Central memory CD8-positive, alpha-beta T cell (primary cell): ENCODE measurements around the gene ABCD2.
A peak's percentile ranks its signal among the peaks of the same experiment; 100 is the strongest.
"Not testable (repeated sequence)": the region's sequence is repeated elsewhere in the genome, so short reads cannot be mapped to it uniquely, and the experiment has no call there.

ENCODE experiments used
- ATAC-seq: fragments of 150-1000 bp; cut with Tn5 transposase; replicated peaks from 2 replicates; pipeline ENCODE4 v1.10.0; 2022; ENCODE audit warnings: mild to moderate bottlenecking, moderate FRiP score, moderate number of reproducible peaks; ENCODE audit not compliant: poor library complexity, severe bottlenecking; ENCODE audit errors: extremely low read depth
- DNase-seq, 2 donors: peaks; one replicate each; pipeline ENCODE4 v3.0.0; 2021; ENCODE audit warnings: low spot score in 2 of 2
- H3K27ac Mint-ChIP-seq: one replicate; pipeline ENCODE4 v1.8.0; 2022; ENCODE audit warnings: low read depth, mild to moderate bottlenecking, moderate library complexity, mixed read lengths
- H3K27me3 Mint-ChIP-seq: one replicate; pipeline ENCODE4 v1.8.0; 2022; ENCODE audit warnings: mixed read lengths
- H3K36me3 Mint-ChIP-seq: one replicate; pipeline ENCODE4 v1.8.0; 2022; ENCODE audit warnings: mild to moderate bottlenecking, moderate library complexity, mixed read lengths; ENCODE audit not compliant: insufficient read depth
- H3K4me1 Mint-ChIP-seq: one replicate; pipeline ENCODE4 v1.8.0; 2022; ENCODE audit warnings: mixed read lengths
- H3K4me3 Mint-ChIP-seq: one replicate; pipeline ENCODE4 v1.8.0; 2022; ENCODE audit warnings: mild to moderate bottlenecking, moderate library complexity, mixed read lengths
- H3K9me3 Mint-ChIP-seq: one replicate; pipeline ENCODE4 v1.8.0; 2022; ENCODE audit warnings: mixed read lengths

Gene ABCD2

DNA sequence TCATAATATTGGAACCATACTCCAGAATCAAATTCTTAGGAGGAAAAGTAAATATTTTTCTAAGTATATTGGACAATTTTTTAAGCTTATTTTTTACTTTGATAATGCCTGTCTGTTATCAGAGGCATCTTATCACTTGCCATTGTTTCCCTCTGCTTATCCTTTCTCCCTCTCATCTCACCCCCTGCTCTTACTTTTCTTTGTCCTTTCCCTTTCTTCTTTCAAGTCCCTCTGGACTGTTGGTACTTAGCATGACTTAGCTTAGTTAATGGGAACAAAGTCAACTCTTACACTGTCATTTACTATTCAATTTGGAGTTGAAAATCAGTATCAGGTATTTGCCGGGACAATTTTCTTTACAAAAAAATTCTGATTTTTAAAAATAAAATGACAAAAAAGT is 45.2 kb downstream of the ABCD2 start:
- no peaks in the 10 kb centered on the region for H3K27me3 Mint-ChIP-seq
- ATAC-seq = no peak
- no peak overlapping the region for H3K4me3 Mint-ChIP-seq
- H3K4me1 Mint-ChIP-seq = no peaks in the 10 kb centered on the region
- H3K9me3 Mint-ChIP-seq = no peaks in the 10 kb centered on the region
- peaks cover 38% of the 10 kb centered on the region for H3K36me3 Mint-ChIP-seq
- H3K27ac Mint-ChIP-seq = no peak overlapping the region
- DNase-seq = no peak

DNA sequence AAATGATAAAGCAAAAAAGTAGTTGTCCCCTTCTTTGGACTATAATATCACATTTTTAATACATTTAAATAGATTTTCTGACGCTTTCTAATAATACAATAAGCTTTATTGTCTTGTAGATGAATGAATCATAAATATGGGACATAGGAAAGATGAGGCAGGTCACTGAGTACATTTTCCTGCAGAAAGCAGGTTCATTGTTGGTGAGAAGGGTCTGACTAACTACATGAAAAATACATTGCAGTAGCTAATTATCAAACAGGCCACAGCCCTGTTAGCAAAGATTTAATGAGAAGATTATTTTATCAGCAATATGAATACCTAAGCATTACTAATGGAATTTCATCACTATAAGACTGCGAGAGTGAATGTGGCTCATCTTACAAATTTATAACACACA is 45.6 kb downstream of the ABCD2 start:
- Mint-ChIP-seq H3K4me1 (no peaks in the 10 kb centered on the region), H3K27ac (no peak overlapping the region), H3K36me3 (peaks cover 35% of the 10 kb centered on the region), H3K27me3 (no peaks in the 10 kb centered on the region), H3K9me3 (no peaks in the 10 kb centered on the region), H3K4me3 (no peak overlapping the region)
- DNase-seq (no peak), ATAC-seq (no peak)

GRCh38 chr12:39572551-39572950 is 47.1 kb downstream of the ABCD2 start:
- Mint-ChIP-seq H3K27ac (no peak overlapping the region), H3K9me3 (peaks cover under 1% of the 10 kb centered on the region), H3K4me1 (no peaks in the 10 kb centered on the region), H3K36me3 (peaks cover 31% of the 10 kb centered on the region), H3K4me3 (no peak overlapping the region), H3K27me3 (no peaks in the 10 kb centered on the region)
- DNase-seq = no peak
- ATAC-seq = no peak

- Mint-ChIP-seq H3K27ac (no peak overlapping the region), H3K27me3 (no peaks in the 10 kb centered on the region), H3K36me3 (peaks cover 28% of the 10 kb centered on the region), H3K4me1 (no peaks in the 10 kb centered on the region), H3K4me3 (no peak overlapping the region), H3K9me3 (peaks cover 12% of the 10 kb centered on the region)
- ATAC-seq = no peak
- no peak for DNase-seq
Observed at GRCh38 chr12:39571351-39571750, 48.3 kb downstream of the ABCD2 start.

DNA sequence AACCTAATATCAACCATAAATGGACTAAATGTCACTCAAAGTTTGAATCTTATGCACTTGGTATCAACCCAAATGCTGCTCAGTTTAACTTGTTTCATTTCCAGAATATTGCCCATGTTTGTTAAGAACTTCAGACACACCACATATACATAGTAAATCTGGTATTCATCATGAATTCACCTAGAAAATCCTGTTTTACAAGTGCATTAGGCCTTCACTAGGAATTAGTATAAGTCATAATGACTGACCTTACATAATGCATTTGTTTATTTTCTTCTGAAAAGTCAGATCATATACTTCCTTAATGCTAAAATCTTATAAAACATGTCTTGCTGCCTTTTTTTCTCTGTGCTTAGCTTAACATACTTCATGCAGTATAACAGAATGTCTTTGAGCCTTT is 66.1 kb downstream of the ABCD2 start:
- peaks cover 6% of the 10 kb centered on the region for H3K4me1 Mint-ChIP-seq
- no peaks in the 10 kb centered on the region for H3K27me3 Mint-ChIP-seq
- no peak overlapping the region for H3K4me3 Mint-ChIP-seq
- peaks cover 27% of the 10 kb centered on the region for H3K36me3 Mint-ChIP-seq
- no peak for ATAC-seq
- H3K27ac Mint-ChIP-seq = no peak overlapping the region
- no peak for DNase-seq
- H3K9me3 Mint-ChIP-seq = peaks cover 5% of the 10 kb centered on the region

DNA sequence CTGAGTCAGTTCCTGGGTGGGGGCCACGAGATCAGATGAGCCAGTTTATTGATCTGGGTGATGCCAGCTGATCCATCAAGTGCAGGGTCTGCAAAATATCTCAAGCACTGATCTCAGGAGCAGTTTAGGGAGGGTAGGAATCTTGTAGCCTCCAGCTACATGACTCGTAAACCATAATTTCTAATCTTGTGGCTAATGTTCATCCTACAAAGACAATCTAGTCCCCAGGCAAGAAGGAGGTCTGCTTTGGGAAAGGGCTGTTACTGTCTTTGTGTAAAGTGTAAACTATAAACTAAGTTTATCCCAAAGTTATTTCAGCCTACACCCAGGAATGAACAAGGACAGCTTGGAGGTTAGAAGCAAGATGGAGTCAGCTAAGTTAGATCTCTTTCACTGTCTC is 75.4 kb downstream of the ABCD2 start:
- not testable (repeated sequence) for H3K27me3 Mint-ChIP-seq, ATAC-seq, H3K36me3 Mint-ChIP-seq, H3K9me3 Mint-ChIP-seq, H3K27ac Mint-ChIP-seq, H3K4me3 Mint-ChIP-seq, H3K4me1 Mint-ChIP-seq, DNase-seq

DNA sequence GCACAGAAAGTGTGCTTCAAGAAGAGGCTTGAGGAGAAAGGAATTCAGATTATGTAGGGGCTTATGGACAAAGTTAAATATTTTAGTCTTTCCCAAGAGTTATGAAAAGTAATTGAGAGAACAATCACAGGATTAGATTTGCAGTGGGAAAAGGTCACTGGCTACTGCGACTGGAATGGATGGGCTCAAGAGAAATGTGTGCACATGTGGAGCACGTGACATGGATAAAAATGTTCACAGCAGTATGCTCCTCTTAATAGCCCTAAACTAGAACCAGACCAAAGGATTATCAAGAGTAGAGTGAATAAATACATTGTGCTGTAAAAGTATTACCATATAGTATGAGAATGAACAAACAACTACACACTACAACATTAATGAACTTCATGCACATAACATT is 78.1 kb downstream of the ABCD2 start:
- Mint-ChIP-seq H3K27me3 (no peaks in the 10 kb centered on the region), H3K36me3 (no peaks in the 10 kb centered on the region), H3K4me3 (no peak overlapping the region), H3K4me1 (no peaks in the 10 kb centered on the region), H3K9me3 (no peaks in the 10 kb centered on the region), H3K27ac (no peak overlapping the region)
- ATAC-seq (no peak), DNase-seq (no peak)

GRCh38 chr12:39538679-39539104 is 80.9 kb downstream of the ABCD2 start:
- no peaks in the 10 kb centered on the region for H3K36me3 Mint-ChIP-seq
- no peak overlapping the region for H3K27ac Mint-ChIP-seq
- H3K9me3 Mint-ChIP-seq = no peaks in the 10 kb centered on the region
- no peaks in the 10 kb centered on the region for H3K27me3 Mint-ChIP-seq
- no peak for DNase-seq
- ATAC-seq = no peak
- no peak overlapping the region for H3K4me3 Mint-ChIP-seq
- peaks cover 5% of the 10 kb centered on the region for H3K4me1 Mint-ChIP-seq

GRCh38 chr12:39533951-39534350 is 85.7 kb downstream of the ABCD2 start:
- Mint-ChIP-seq H3K27ac (peak overlapping the region; percentile 65), H3K4me3 (no peak overlapping the region), H3K36me3 (no peaks in the 10 kb centered on the region), H3K27me3 (no peaks in the 10 kb centered on the region), H3K4me1 (peaks cover 5% of the 10 kb centered on the region), H3K9me3 (no peaks in the 10 kb centered on the region)
- DNase-seq (no peak), ATAC-seq (no peak)

DNA sequence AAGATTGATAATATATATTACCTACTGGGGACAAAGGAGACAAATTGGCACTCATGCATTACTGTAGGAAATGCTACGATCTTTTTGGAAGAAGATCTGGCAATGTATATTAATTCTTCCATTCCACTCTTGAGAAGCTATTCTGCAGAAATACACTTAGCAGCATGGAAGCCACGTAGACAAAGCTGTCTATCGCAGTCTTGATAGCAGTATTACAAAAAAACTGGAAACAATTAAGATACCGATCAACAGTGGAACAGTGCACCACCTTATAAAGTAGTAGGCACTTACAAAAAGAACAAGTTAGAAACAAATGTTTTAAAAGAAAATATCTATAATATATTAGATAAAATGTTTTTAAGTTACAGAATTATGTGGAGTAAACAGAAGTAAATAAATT is 87.2 kb downstream of the ABCD2 start:
- H3K27ac Mint-ChIP-seq = no peak overlapping the region
- no peak overlapping the region for H3K4me3 Mint-ChIP-seq
- H3K27me3 Mint-ChIP-seq = no peaks in the 10 kb centered on the region
- ATAC-seq (no peak), DNase-seq (no peak)
- H3K36me3 Mint-ChIP-seq = no peaks in the 10 kb centered on the region
- peaks cover 6% of the 10 kb centered on the region for H3K9me3 Mint-ChIP-seq
- H3K4me1 Mint-ChIP-seq = peaks cover 5% of the 10 kb centered on the region

DNA sequence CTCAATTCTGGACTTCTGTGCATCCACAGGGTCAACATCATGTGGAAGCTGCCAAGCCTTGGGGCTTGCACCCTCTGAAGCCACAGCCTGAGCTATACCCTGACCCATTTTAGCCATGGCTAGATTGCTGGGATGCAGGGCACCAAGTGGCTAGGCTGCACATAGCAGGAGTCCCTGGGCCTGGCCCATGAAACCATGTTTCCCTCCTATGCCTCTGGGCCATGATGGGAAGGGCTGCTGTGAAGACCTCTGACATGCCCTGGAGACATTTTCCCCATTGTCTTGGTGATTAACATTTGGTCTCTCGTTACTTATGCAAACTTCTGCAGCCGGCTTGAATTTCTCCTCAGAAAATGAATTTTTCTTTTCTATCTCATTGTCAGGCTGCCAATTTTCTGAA is 92.6 kb downstream of the ABCD2 start:
- H3K9me3 Mint-ChIP-seq = peaks cover 14% of the 10 kb centered on the region
- DNase-seq = no peak
- no peak for ATAC-seq
- H3K27ac Mint-ChIP-seq = no peak overlapping the region
- H3K4me1 Mint-ChIP-seq = no peaks in the 10 kb centered on the region
- H3K36me3 Mint-ChIP-seq = no peaks in the 10 kb centered on the region
- H3K4me3 Mint-ChIP-seq = no peak overlapping the region
- no peaks in the 10 kb centered on the region for H3K27me3 Mint-ChIP-seq

DNA sequence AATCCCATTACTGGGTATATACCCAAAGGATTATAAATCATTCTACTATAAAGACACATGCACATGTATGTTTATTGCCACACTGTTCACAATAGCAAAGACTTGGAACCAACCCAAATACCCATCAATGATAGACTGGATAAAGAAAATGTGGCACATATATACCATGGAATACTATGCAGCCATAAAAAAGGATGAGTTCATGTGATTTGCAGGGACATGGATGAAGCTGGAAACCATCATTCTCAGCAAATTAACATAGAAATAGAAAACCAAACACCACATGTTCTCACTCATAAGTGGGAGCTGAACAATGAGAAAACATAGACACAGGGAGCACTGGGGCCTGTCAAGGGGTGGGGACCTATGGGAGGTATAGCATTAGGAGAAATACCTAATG is 97.4 kb downstream of the ABCD2 start:
- not testable (repeated sequence) for ATAC-seq, H3K4me3 Mint-ChIP-seq, H3K27ac Mint-ChIP-seq, DNase-seq, H3K36me3 Mint-ChIP-seq, H3K4me1 Mint-ChIP-seq, H3K27me3 Mint-ChIP-seq
- peaks cover 10% of the 10 kb centered on the region for H3K9me3 Mint-ChIP-seq

DNA sequence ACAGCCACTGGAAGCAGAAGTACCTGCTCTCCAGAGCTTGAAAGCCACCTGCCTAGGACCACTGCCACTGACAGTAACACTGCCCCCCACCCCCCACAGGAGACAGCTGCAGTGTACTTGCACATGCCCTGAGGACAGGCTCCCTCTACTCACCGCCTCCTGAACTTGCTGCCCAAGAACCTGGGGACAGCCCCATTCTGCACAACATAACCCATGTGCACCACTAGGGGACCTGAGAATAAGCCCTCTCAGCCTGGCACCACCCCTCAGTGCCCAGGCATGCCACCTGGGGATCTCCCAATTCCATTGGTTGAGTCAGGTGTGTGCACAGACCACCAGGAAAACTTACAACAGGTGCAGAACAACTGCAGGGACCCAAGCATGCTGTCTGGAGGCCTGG is 109.6 kb downstream of the ABCD2 start:
- DNase-seq = no peak
- no peaks in the 10 kb centered on the region for H3K27me3 Mint-ChIP-seq
- H3K9me3 Mint-ChIP-seq = peaks cover 8% of the 10 kb centered on the region
- ATAC-seq = no peak
- no peak overlapping the region for H3K27ac Mint-ChIP-seq
- H3K36me3 Mint-ChIP-seq = no peaks in the 10 kb centered on the region
- H3K4me3 Mint-ChIP-seq = no peak overlapping the region
- H3K4me1 Mint-ChIP-seq = peaks cover 4% of the 10 kb centered on the region

DNA sequence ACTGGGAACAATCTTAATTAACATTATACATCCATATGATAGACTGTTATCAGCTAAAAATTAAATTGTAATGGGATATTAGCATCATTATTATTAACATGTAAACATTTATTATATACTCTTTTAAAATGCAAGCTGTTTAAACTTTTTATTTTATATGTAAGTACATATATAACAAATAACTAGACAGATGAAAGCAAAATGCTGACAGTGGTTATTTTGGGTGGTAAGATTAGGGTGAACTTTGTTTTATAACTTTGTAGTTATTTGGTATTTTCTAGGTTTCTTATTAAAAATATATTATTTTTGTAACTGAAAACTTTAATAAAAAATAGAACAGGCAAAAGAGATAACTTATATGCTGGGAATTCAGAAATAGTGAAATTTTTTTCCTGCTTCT is 114.0 kb downstream of the ABCD2 start:
- H3K4me1 Mint-ChIP-seq = no peaks in the 10 kb centered on the region
- DNase-seq (no peak), ATAC-seq (no peak)
- H3K36me3 Mint-ChIP-seq = no peaks in the 10 kb centered on the region
- H3K27me3 Mint-ChIP-seq = no peaks in the 10 kb centered on the region
- H3K27ac Mint-ChIP-seq = no peak overlapping the region
- H3K9me3 Mint-ChIP-seq = no peaks in the 10 kb centered on the region
- H3K4me3 Mint-ChIP-seq = no peak overlapping the region
